DOHH2 (cell line): Measurements from ENCODE around the gene VSIR.

Source experiments
- H3F3A ChIP-seq: fragments of 200-600 bp; sonication (generic), shearing (Covaris generic); 2 replicates; pipeline ENCODE4 v1.6.0; 2016; ENCODE audit warnings: antibody characterized with exemption, mild to moderate bottlenecking; ENCODE audit not compliant: control insufficient read depth, insufficient read depth
- H3K27ac ChIP-seq: fragments of 200-600 bp; sonication (generic); 2 replicates; pipeline ENCODE4 v1.5.1; 2014; ENCODE audit warnings: low read depth, mild to moderate bottlenecking, low read length, moderate library complexity
- H3K27me3 ChIP-seq: fragments of 200-600 bp; sonication (generic); 2 replicates; pipeline ENCODE4 v1.6.1; 2014; ENCODE audit warnings: mild to moderate bottlenecking, low read length, mixed read lengths; ENCODE audit not compliant: control insufficient read depth
- H3K36me3 ChIP-seq: fragments of 200-600 bp; sonication (generic); 2 replicates; pipeline ENCODE4 v1.6.1; 2014; ENCODE audit warnings: mild to moderate bottlenecking, low read length, moderate library complexity, mixed read lengths; ENCODE audit not compliant: control insufficient read depth
- H3K4me1 ChIP-seq: fragments of 200-600 bp; sonication (generic); 2 replicates; pipeline ENCODE4 v1.6.1; 2014; ENCODE audit warnings: mild to moderate bottlenecking, low read length, mixed read lengths; ENCODE audit not compliant: control insufficient read depth
- H3K4me2 ChIP-seq: fragments of 200-600 bp; sonication (generic); 2 replicates; pipeline ENCODE4 v1.6.0; 2014; ENCODE audit warnings: mild to moderate bottlenecking, low read length, moderate library complexity
- H3K4me3 ChIP-seq: fragments of 200-600 bp; sonication (generic); 2 replicates; pipeline ENCODE4 v1.5.1; 2014; ENCODE audit warnings: mild to moderate bottlenecking, low read length, mixed read lengths
- H3K79me2 ChIP-seq: fragments of 200-600 bp; sonication (generic); 2 replicates; pipeline ENCODE4 v1.6.1; 2014; ENCODE audit warnings: mild to moderate bottlenecking, low read length, mixed read lengths; ENCODE audit not compliant: control insufficient read depth
- H3K9me2 ChIP-seq: fragments of 200-600 bp; sonication (generic); replicated peaks from 2 replicates; pipeline ENCODE4 v1.6.1; 2014; ENCODE audit warnings: mild to moderate bottlenecking, low read length, mixed read lengths; ENCODE audit not compliant: control insufficient read depth
- H3K9me3 ChIP-seq: fragments of 200-600 bp; sonication (generic); 2 replicates; pipeline ENCODE4 v1.6.1; 2014; ENCODE audit warnings: antibody characterized with exemption, low read length, mixed read lengths; ENCODE audit not compliant: control insufficient read depth, insufficient read depth
- H4K20me1 ChIP-seq: fragments of 200-600 bp; sonication (generic); 2 replicates; pipeline ENCODE4 v1.6.0; 2014; ENCODE audit warnings: low read depth, mild to moderate bottlenecking, antibody characterized with exemption, low read length, moderate library complexity; ENCODE audit not compliant: control insufficient read depth, insufficient read depth
- EZH2phosphoT487 ChIP-seq: fragments of 200-600 bp; sonication (generic); IDR thresholded peaks from 2 replicates; pipeline ENCODE4 v1.6.1; 2017; ENCODE audit warnings: borderline replicate concordance, mild to moderate bottlenecking, antibody characterized with exemption, low read length, moderate library complexity, mixed read lengths
- TF ChIP-seq, protein P1 (sequence below): fragments of 200-600 bp; sonication (generic); IDR thresholded peaks from one replicate; pipeline ENCODE4 v1.5.1; 2014; ENCODE audit warnings: antibody characterized with exemption, mild to moderate bottlenecking, low read depth, low read length; ENCODE audit not compliant: poor library complexity, severe bottlenecking

The VSIR gene

GRCh38 chr10:71739358-71739900 lies 33.9 kb downstream of the VSIR start:
- Histone ChIP-seq H3F3A (no peaks in the 10 kb centered on the region), H3K4me3 (no peak overlapping the region), H3K79me2 (no peaks in the 10 kb centered on the region), H4K20me1 (no peaks in the 10 kb centered on the region), H3K4me1 (peaks cover 11% of the 10 kb centered on the region), H3K9me2 (no peaks in the 10 kb centered on the region), H3K9me3 (no peaks in the 10 kb centered on the region), H3K4me2 (no peak overlapping the region), H3K36me3 (no peaks in the 10 kb centered on the region), H3K27ac (no peak overlapping the region), H3K27me3 (no peaks in the 10 kb centered on the region; the same call in 1 of the 2 replicates)
- TF ChIP-seq, protein P1, sequence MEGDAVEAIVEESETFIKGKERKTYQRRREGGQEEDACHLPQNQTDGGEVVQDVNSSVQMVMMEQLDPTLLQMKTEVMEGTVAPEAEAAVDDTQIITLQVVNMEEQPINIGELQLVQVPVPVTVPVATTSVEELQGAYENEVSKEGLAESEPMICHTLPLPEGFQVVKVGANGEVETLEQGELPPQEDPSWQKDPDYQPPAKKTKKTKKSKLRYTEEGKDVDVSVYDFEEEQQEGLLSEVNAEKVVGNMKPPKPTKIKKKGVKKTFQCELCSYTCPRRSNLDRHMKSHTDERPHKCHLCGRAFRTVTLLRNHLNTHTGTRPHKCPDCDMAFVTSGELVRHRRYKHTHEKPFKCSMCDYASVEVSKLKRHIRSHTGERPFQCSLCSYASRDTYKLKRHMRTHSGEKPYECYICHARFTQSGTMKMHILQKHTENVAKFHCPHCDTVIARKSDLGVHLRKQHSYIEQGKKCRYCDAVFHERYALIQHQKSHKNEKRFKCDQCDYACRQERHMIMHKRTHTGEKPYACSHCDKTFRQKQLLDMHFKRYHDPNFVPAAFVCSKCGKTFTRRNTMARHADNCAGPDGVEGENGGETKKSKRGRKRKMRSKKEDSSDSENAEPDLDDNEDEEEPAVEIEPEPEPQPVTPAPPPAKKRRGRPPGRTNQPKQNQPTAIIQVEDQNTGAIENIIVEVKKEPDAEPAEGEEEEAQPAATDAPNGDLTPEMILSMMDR, result no peak
- TF ChIP-seq EZH2phosphoT487, result no peak

DNA sequence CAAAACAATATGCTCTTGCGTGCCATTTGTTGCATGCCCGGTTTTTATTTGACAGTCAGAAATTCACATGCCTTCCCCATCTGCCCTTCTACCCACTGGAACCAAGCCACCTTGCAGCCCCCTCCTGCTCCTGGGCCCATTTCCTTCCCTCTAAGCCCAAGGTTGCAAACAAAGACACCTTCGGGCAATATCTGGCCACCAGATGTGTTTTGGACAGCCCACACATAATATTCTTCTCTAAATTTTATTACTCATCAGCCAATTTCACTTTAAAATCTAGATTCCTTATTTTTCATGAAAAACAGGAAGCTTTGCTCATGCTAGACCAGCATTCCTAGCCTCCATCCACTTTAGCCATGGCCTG lies 35.5 kb downstream of the VSIR start:
- no peak for TF ChIP-seq EZH2phosphoT487
- Histone ChIP-seq H3K79me2 (no peaks in the 10 kb centered on the region), H3K4me3 (no peak overlapping the region), H3K27me3 (peaks cover 7% of the 10 kb centered on the region), H3K36me3 (no peaks in the 10 kb centered on the region), H3K9me2 (no peaks in the 10 kb centered on the region), H3F3A (no peaks in the 10 kb centered on the region), H3K4me2 (no peak overlapping the region), H3K27ac (no peak overlapping the region), H3K4me1 (peaks cover 11% of the 10 kb centered on the region), H4K20me1 (no peaks in the 10 kb centered on the region), H3K9me3 (no peaks in the 10 kb centered on the region)

- H3K27ac ChIP-seq, result no peak overlapping the region
- no peaks in the 10 kb centered on the region for H3F3A ChIP-seq
- H3K4me2 ChIP-seq, result no peak overlapping the region
- no peaks in the 10 kb centered on the region for H3K9me2 ChIP-seq
- H3K27me3 ChIP-seq, result peaks cover 10% of the 10 kb centered on the region
- no peaks in the 10 kb centered on the region for H4K20me1 ChIP-seq
- H3K4me1 ChIP-seq, result peaks cover 11% of the 10 kb centered on the region
- no peaks in the 10 kb centered on the region for H3K9me3 ChIP-seq
- H3K4me3 ChIP-seq, result no peak overlapping the region
- TF ChIP-seq, protein P1, result no peak
- TF ChIP-seq EZH2phosphoT487, result no peak
- no peaks in the 10 kb centered on the region for H3K36me3 ChIP-seq
- H3K79me2 ChIP-seq, result no peaks in the 10 kb centered on the region
Observed at GRCh38 chr10:71737001-71737833, 36.1 kb downstream of the VSIR start.

DNA sequence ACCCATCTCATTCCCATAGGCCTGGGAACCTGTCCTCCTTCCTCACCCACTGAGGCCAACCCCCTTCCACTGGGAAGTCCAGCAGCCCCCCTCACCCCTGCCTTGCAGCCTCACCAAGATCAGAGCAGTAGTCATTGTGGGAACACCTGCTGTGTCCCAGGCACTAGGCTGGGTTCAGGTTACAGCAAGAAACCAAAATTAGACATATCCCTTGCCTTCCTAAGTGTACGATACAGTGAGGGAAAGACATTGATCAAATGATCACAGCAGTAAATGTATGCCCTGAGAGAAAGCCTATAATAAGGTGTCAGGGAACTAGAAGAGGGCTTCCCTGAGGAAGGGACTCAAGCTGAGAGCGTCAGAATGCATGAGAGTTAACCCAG lies 36.8 kb downstream of the VSIR start:
- Histone ChIP-seq H3K79me2 (no peaks in the 10 kb centered on the region), H3K27me3 (peaks cover 10% of the 10 kb centered on the region), H4K20me1 (no peaks in the 10 kb centered on the region), H3K9me3 (no peaks in the 10 kb centered on the region), H3K9me2 (no peaks in the 10 kb centered on the region), H3K27ac (no peak overlapping the region), H3K36me3 (no peaks in the 10 kb centered on the region), H3K4me1 (peaks cover 11% of the 10 kb centered on the region), H3K4me2 (no peak overlapping the region), H3F3A (no peaks in the 10 kb centered on the region), H3K4me3 (no peak overlapping the region)
- TF ChIP-seq, protein P1, result no peak
- TF ChIP-seq EZH2phosphoT487, result no peak
